DMS 273 (cell line): Measurements from ENCODE around the gene HCN4.
"Not testable (repeated sequence)": the region's sequence is repeated elsewhere in the genome, so short reads cannot be mapped to it uniquely, and the experiment has no call there.

ENCODE experiments used
- DNase-seq: peaks from one replicate; lab custom pipeline; 2025; ENCODE audit not compliant: unreplicated experiment; lab: John Stamatoyannopoulos, UW

Gene HCN4

GRCh38 chr15:73326157-73326556, 42.6 kb downstream of the HCN4 start:
- no peak for DNase-seq

- peak; percentile 41 for DNase-seq
Measured at GRCh38 chr15:73325191-73325861, 43.4 kb downstream of the HCN4 start.

GRCh38 chr15:73324496-73325170, 44.1 kb downstream of the HCN4 start:
- no peak for DNase-seq

- no peak for DNase-seq
Measured at GRCh38 chr15:73323956-73324355, 44.8 kb downstream of the HCN4 start.

GRCh38 chr15:73323374-73323955, 45.3 kb downstream of the HCN4 start:
- DNase-seq, result no peak

- DNase-seq, result no peak
Measured at GRCh38 chr15:73322665-73323373, 45.9 kb downstream of the HCN4 start.

- DNase-seq, result peak; percentile 80
Measured at GRCh38 chr15:73321496-73322450, 47.0 kb downstream of the HCN4 start.

- no peak for DNase-seq
Measured at GRCh38 chr15:73320619-73321180, 48.1 kb downstream of the HCN4 start.

GRCh38 chr15:73319460-73320245, 49.1 kb downstream of the HCN4 start:
- no peak for DNase-seq

- DNase-seq, result peak; percentile 65
Measured at GRCh38 chr15:73318463-73319351, 50.1 kb downstream of the HCN4 start.

- DNase-seq, result no peak
Measured at GRCh38 chr15:73317651-73318462, 50.9 kb downstream of the HCN4 start.

GRCh38 chr15:73313861-73314260, 54.9 kb downstream of the HCN4 start:
- no peak for DNase-seq

- DNase-seq, result no peak
Measured at GRCh38 chr15:73308305-73308704, 60.5 kb downstream of the HCN4 start.

- DNase-seq, result peak; percentile 65
Measured at GRCh38 chr15:73305331-73306211, 63.2 kb downstream of the HCN4 start.

- no peak for DNase-seq
Measured at GRCh38 chr15:73303636-73304035, 65.1 kb downstream of the HCN4 start.

- not testable (repeated sequence) for DNase-seq
Measured at GRCh38 chr15:73300286-73300685, 68.5 kb downstream of the HCN4 start.
